ENCODE measurements around the gene GRM7. TPM values are rescaled to one million over a fixed set of nuclear protein-coding genes. Genes with fewer than 3 reads are reported as not detected.

GRM7 gene
- polyA plus RNA-seq, 1 experiment = not detected

DNA sequence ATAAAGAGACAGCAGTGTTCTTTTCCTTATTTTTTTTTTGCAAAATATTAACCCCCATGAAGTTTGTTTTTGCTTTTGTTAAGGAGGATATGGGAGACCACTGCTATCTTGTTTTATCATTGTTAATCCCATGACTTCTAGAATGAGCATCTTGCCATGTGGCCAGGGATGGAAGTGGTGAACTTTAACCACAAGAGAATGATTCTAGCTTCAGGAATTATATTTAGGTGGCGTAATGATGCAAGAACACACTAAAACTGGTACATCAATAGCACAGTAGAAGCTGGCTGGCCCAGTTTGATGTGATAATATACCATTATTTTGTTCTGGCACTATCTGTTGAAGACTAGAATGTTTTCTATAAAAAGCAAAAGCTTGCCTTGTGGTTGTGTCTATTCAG, 720.9 kb downstream of the GRM7 start:
- H3K27ac ChIP-seq (ENCODE audit: low read depth, low read length) = no peak overlapping the region
- no peak for DNase-seq (ENCODE audit: low read depth, low spot score)
- H3K4me3 ChIP-seq (ENCODE audit: low read depth, low read length) = no peak overlapping the region
- no peak for TF ChIP-seq CTCF (IDR thresholded peaks at IDR 0.05; ENCODE audit: low read depth, low read length)
- peaks cover 13% of the 10 kb centered on the region; the same call in 1 of the 2 replicates for H3K9me3 ChIP-seq (ENCODE audit: control insufficient read depth, insufficient read depth, low read length)
- CTCF ChIA-PET = no interaction called here
- POLR2A ChIA-PET = no interaction called here
- H3K27me3 ChIP-seq (ENCODE audit: control insufficient read depth, insufficient read depth, low read length) = no peaks in the 10 kb centered on the region

GRCh38 chr3:7585052-7585451, 724.1 kb downstream of the GRM7 start:
- ChIA-PET POLR2A (no interaction called here), CTCF (no interaction called here)
- DNase-seq (ENCODE audit: low read depth, low spot score) = no peak
- Histone ChIP-seq H3K27ac (ENCODE audit: low read depth, low read length) (no peak overlapping the region), H3K27me3 (ENCODE audit: control insufficient read depth, insufficient read depth, low read length) (no peaks in the 10 kb centered on the region), H3K9me3 (ENCODE audit: control insufficient read depth, insufficient read depth, low read length) (peaks cover 7% of the 10 kb centered on the region; the same call in 1 of the 2 replicates), H3K4me3 (ENCODE audit: low read depth, low read length) (no peak overlapping the region)
- no peak for TF ChIP-seq CTCF (IDR thresholded peaks at IDR 0.05; ENCODE audit: low read depth, low read length)

DNA sequence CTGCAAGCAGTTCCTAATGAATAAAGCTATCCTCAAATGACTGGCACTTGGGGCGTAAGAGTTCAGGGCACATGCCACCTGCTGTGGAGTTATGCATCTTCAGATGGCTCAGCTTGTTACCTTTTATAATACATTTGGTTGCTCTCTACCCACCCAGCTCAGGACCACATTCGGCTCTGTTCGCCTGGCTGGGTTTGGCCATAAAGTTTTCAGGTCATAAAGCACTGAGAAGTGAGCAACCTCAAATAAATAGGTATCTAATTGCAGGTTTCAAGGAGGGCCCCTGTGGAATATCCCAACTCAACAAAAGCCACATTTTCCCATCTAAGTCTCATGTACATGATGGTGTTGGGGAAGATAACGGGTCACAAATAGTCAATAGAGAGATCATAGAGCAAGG, 727.3 kb downstream of the GRM7 start:
- CTCF ChIA-PET = no interaction called here
- Histone ChIP-seq H3K27ac (ENCODE audit: low read depth, low read length) (no peak overlapping the region), H3K4me3 (ENCODE audit: low read depth, low read length) (no peak overlapping the region), H3K9me3 (ENCODE audit: control insufficient read depth, insufficient read depth, low read length) (peaks cover 4% of the 10 kb centered on the region; the same call in 1 of the 2 replicates), H3K27me3 (ENCODE audit: control insufficient read depth, insufficient read depth, low read length) (no peaks in the 10 kb centered on the region)
- no peak for DNase-seq (ENCODE audit: low read depth, low spot score)
- no peak for TF ChIP-seq CTCF (IDR thresholded peaks at IDR 0.05; ENCODE audit: low read depth, low read length)
- POLR2A ChIA-PET = no interaction called here

- no peak for TF ChIP-seq CTCF (IDR thresholded peaks at IDR 0.05; ENCODE audit: low read depth, low read length)
- no peak overlapping the region for H3K4me3 ChIP-seq (ENCODE audit: low read depth, low read length)
- H3K27me3 ChIP-seq (ENCODE audit: control insufficient read depth, insufficient read depth, low read length) = no peaks in the 10 kb centered on the region
- ChIA-PET CTCF (no interaction called here), POLR2A (no interaction called here)
- H3K27ac ChIP-seq (ENCODE audit: low read depth, low read length) = no peak overlapping the region
- no peak for DNase-seq (ENCODE audit: low read depth, low spot score)
- H3K9me3 ChIP-seq (ENCODE audit: control insufficient read depth, insufficient read depth, low read length) = peaks cover 12% of the 10 kb centered on the region; the same call in 1 of the 2 replicates
Observed at GRCh38 chr3:7589526-7589925, 728.6 kb downstream of the GRM7 start.

GRCh38 chr3:7602297-7602696, 741.4 kb downstream of the GRM7 start:
- Histone ChIP-seq H3K9me3 (ENCODE audit: control insufficient read depth, insufficient read depth, low read length) (no peaks in the 10 kb centered on the region), H3K27me3 (ENCODE audit: control insufficient read depth, insufficient read depth, low read length) (no peaks in the 10 kb centered on the region), H3K27ac (ENCODE audit: low read depth, low read length) (no peak overlapping the region), H3K4me3 (ENCODE audit: low read depth, low read length) (no peak overlapping the region)
- TF ChIP-seq CTCF (IDR thresholded peaks at IDR 0.05; ENCODE audit: low read depth, low read length) = no peak
- ChIA-PET CTCF (no interaction called here), POLR2A (no interaction called here)
- DNase-seq (ENCODE audit: low read depth, low spot score) = no peak

Measured in AG04450 (cell line).